ENCODE results near the gene COPRS.
A peak's percentile ranks its signal among the peaks of the same experiment; 100 is the strongest.

Gene COPRS

DNA sequence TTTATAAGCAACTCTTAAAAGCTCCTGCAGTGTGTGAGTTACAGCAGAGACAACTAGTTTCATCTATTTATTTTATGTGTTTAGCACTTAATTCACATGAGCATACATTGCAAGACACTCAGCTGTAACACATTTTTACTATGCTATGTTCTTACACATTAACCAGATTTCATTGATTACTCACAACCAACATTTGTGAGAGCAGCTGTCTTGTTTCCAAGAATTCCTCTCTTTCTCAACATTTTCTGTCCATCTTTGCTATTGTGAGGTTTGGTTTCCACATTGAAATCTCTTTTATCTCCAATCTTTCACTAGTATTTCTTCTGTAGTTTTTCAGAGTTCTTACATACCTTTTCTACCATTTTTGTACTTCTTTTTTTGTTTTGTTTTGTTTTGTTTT is 51.2 kb downstream of the COPRS start:
- DNase-seq: peak; percentile 61

DNA sequence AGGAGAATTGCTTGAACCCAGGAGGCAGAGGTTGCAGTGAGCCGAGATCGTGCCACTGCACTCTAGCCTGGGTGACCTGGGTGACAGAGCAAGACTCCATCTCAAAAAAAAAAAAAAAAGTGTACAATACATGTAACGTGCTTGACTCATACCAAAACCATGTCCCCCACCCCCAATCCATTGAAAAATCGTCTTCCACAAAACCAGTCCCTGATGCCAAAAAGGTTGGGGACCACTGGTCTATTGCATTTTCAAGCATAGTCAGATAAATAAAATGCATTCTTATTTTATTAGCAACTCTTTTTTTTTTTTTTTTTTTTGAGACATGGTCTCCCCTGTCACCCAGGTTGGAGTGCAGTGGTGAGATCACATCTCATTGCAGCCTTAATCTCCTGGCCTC is 52.1 kb downstream of the COPRS start:
- peak; percentile 64 for DNase-seq

DNA sequence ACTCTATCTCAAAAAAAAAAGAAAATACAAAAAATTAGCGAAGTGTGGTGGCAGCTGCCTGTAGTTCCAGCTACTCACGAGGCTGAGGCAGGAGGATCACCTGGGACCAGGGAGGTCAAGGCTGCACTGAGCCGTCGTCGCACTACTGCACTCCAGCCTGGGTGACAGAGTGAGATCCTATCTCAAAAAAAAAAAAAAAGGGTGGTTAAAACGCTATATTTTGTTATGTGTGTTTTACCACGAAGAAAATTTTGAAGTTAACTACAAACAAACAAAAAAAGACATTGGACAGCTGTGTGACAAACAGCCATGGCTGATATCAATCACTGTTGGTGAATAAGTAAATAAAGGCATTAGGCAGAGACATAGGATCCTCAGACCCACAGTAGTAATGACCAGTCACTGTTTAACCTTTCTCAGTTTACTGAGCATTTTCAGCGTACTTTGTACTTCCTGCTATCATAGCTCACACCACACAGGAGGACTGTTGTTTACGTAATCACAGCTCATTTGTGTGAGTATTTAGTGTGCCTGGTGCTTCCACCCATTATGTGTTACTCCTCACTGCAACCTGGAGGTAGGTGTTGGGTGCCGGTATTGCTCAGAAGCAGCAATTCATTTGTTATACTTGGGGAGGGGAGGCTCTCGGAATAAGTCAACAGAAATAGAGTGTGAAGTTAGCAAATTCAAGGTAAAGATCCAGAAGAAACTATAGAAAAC is 55.4 kb downstream of the COPRS start:
- no peak for DNase-seq

DNA sequence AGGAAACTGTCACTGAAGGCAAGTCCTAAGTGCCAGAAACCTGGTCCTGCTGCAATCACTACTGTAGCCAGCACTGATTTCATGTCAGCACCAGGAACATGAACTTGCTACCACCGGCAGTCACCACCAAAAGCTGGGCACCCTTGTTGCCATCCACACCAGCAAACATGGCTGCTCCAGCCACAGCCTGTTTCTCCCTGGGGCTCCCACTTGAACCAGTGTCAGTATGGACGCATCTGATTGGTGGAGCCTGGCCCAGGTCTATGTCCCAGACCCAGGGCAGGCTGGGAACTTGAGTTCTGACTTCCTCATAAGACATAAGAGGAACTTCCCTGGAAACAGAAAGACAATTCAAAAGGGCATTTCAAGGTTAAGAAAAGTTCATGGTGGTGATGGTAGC is 56.5 kb downstream of the COPRS start:
- DNase-seq: no peak

Data from fibroblast of skin of right quadriceps (primary cell).